ENCODE results near the gene TRAPPC8. TPM values are rescaled to one million over a fixed set of nuclear protein-coding genes. Genes with fewer than 3 reads are reported as not detected.

Gene TRAPPC8
- total RNA-seq, 6 experiments from 2014 or later: 25.7 to 37.3 (median 29.5) TPM

DNA sequence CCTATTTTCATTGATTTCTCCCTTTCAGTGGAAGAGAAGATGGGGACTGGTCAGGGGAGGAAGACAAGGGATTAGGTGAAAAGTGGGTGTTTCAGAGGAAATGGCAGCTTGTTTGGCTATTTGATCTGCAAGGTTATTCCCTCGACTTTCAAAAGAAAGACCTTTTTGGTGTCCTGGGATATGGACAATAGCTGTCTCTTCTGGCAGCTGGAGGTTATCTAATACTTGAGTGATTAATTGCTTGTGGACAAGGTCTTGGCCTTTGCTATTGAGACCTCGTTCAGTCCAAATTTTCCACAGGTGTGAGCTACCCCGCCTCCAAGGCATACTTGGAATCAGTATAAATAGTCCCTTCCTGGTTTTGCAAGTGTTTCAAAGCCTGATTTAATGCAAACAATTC is 33.3 kb upstream of the TRAPPC8 start:
- H3K27ac ChIP-seq: no peak overlapping the region
- H3K9me3 ChIP-seq: no peaks in the 10 kb centered on the region
- H3K36me3 ChIP-seq: no peaks in the 10 kb centered on the region
- 64% methylated on average over 3 of the region's 3 CpGs for WGBS (ENCODE audit: insufficient coverage, low coverage, low lambda C conversion rate, missing lambda C conversion rate)
- H3K4me1 ChIP-seq: no peaks in the 10 kb centered on the region
- no peaks in the 10 kb centered on the region for H3K27me3 ChIP-seq
- ATAC-seq (no peak), DNase-seq (no peak)
- intact Hi-C loops (cut with DNase I): loop anchor here in 1 of 2 donors (10.0 kb wide), 1 partner anchor 231 kb away; no protein-coding TSS in a partner anchor
- TF ChIP-seq, protein P1, sequence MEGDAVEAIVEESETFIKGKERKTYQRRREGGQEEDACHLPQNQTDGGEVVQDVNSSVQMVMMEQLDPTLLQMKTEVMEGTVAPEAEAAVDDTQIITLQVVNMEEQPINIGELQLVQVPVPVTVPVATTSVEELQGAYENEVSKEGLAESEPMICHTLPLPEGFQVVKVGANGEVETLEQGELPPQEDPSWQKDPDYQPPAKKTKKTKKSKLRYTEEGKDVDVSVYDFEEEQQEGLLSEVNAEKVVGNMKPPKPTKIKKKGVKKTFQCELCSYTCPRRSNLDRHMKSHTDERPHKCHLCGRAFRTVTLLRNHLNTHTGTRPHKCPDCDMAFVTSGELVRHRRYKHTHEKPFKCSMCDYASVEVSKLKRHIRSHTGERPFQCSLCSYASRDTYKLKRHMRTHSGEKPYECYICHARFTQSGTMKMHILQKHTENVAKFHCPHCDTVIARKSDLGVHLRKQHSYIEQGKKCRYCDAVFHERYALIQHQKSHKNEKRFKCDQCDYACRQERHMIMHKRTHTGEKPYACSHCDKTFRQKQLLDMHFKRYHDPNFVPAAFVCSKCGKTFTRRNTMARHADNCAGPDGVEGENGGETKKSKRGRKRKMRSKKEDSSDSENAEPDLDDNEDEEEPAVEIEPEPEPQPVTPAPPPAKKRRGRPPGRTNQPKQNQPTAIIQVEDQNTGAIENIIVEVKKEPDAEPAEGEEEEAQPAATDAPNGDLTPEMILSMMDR (IDR thresholded peaks at IDR 0.05): no peak
- no peak for TF ChIP-seq POLR2A (IDR thresholded peaks at IDR 0.05)
- H3K4me3 ChIP-seq: no peak overlapping the region

DNA sequence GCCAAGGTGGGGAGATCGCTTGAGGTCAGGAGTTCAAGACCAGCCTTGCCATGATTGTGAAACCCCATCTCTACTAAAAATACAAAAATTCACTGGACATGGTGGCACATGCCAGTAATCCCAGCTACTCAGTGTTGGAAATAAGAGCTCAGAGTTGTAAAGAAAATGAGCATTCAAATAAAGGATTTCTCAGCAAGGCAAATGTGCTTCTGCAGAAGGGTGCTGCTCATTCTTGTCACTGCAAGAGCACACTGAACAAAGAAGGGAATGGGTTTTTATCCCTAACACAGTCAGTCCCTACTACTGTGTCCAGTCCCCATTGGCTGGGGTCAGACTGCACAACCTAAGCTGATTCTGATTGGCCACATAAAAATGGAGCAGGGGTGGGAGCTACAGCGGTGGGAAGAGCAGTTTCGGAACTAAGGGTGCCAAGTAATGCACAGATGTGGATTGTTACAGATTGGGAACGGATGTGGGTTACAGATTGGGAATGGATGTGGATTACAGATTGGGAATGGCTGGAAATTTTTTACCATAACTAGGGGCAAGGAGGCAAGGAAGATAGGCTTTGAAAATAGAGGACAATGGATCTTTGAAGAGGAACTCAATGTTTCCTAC is 31.1 kb upstream of the TRAPPC8 start:
- Histone ChIP-seq H3K9me3 (no peaks in the 10 kb centered on the region), H3K27ac (no peak overlapping the region), H3K36me3 (no peaks in the 10 kb centered on the region), H3K4me3 (no peak overlapping the region), H3K27me3 (no peaks in the 10 kb centered on the region), H3K4me1 (no peaks in the 10 kb centered on the region)
- ATAC-seq (no peak), DNase-seq (no peak)
- 82% methylated on average over 4 of the region's 4 CpGs for WGBS (ENCODE audit: insufficient coverage, low coverage, low lambda C conversion rate, missing lambda C conversion rate)
- intact Hi-C loops (cut with DNase I): loop anchor here in 1 of 2 donors (10.0 kb wide), 1 partner anchor 229 kb away; no protein-coding TSS in a partner anchor
- no peak for TF ChIP-seq POLR2A (IDR thresholded peaks at IDR 0.05)
- TF ChIP-seq, protein P1 (IDR thresholded peaks at IDR 0.05): no peak

DNA sequence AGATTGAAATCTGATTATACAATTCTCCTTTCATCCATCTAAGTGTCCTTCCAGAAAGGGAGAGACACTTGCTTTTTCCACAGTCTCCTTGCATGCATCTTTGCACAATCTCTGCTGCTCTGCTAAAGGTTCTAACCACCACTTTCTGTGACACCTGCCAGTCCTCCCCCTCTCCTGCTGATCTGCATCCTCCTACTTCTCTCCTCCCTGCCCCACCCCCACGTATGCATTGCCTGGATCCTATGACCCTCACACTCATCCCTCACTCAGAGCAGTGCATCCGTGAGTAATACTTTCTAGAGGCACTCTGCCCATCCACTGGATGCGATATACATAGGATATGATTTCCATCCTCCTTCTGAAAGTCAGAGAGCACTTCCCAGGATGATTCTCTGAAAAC is 27.7 kb upstream of the TRAPPC8 start:
- intact Hi-C loops (cut with DNase I): loop anchor here in 1 of 2 donors (10.0 kb wide), 1 partner anchor 226 kb away; no protein-coding TSS in a partner anchor
- Histone ChIP-seq H3K4me1 (no peaks in the 10 kb centered on the region), H3K27ac (no peak overlapping the region), H3K27me3 (no peaks in the 10 kb centered on the region), H3K9me3 (no peaks in the 10 kb centered on the region), H3K36me3 (no peaks in the 10 kb centered on the region), H3K4me3 (no peak overlapping the region)
- DNase-seq: no peak
- WGBS (ENCODE audit: insufficient coverage, low coverage, low lambda C conversion rate, missing lambda C conversion rate): 60% methylated on average over 3 of the region's 3 CpGs
- TF ChIP-seq POLR2A (IDR thresholded peaks at IDR 0.05): no peak
- TF ChIP-seq, protein P1 (IDR thresholded peaks at IDR 0.05): no peak
- no peak for ATAC-seq

DNA sequence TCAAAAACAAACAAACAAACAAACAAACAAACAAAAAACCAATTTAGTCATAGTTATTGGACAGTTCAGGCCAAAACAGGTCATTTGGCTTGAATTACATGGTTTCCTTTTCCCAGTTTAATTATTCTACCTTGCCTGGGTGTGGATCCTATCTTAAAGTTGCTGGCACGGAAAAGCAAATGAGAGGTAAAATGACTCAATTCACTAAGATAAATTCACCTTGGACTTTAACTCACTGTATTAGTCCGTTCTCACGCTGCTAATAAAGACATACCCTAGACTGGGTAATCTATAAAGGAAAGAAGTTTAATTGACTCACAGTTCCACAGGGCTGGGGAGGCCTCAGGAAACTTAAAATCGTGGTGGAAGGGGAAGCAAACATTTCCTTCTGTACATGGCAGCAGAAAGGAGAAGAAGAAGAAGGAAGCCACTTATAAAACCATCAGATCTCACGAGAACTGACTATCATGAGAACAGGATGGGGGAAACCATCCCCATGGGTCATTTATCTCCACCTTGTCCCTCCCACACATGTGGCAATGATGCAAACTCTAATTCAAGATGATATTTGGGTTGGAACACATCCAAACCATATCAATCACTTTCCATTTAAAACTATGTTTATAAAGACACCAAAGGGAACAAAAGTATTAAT is 22.5 kb upstream of the TRAPPC8 start:
- Histone ChIP-seq H3K36me3 (no peaks in the 10 kb centered on the region), H3K9me3 (no peaks in the 10 kb centered on the region), H3K4me3 (no peak overlapping the region), H3K27me3 (no peaks in the 10 kb centered on the region), H3K27ac (no peak overlapping the region), H3K4me1 (no peaks in the 10 kb centered on the region)
- DNase-seq (no peak), ATAC-seq (no peak)
- TF ChIP-seq, protein P1 (IDR thresholded peaks at IDR 0.05): no peak
- TF ChIP-seq POLR2A (IDR thresholded peaks at IDR 0.05): no peak
- 53% methylated on average over 5 of the region's 5 CpGs for WGBS (ENCODE audit: insufficient coverage, low coverage, low lambda C conversion rate, missing lambda C conversion rate)
- intact Hi-C loops (cut with DNase I): no loop called here
